Measurements from ENCODE around the gene PARD6B. TPM values are rescaled to one million over a fixed set of nuclear protein-coding genes. Genes with fewer than 3 reads are reported as not detected.
"Not testable (repeated sequence)": the region's sequence is repeated elsewhere in the genome, so short reads cannot be mapped to it uniquely, and the experiment has no call there.

The PARD6B gene
- total and polyA plus RNA-seq, 2 donors from 2014 or later, result 9.2 to 72.0 TPM

GRCh38 chr20:50762045-50762422, 30.7 kb downstream of the PARD6B start:
- Histone ChIP-seq H3K27ac (ENCODE audit: low read depth in 2 of 2, low read length in 2 of 2) (peak overlapping the region; percentile 86 to 89), H3K9ac (ENCODE audit: low read length in 3 of 3) (peak overlapping the region in 1 of 3 donors; percentile 30), H3K4me1 (ENCODE audit: control insufficient read depth in 2 of 3, insufficient read depth in 2 of 3, low read depth in 1 of 3, low read length in 3 of 3) (peaks cover 0 to 7% (median 2%) of the 10 kb centered on the region in 3 donors), H3K4me3 (ENCODE audit: low read length in 3 of 3) (no peak overlapping the region), H3K9me3 (ENCODE audit: control insufficient read depth in 2 of 3, insufficient read depth in 1 of 3, low read length in 3 of 3) (no peaks in the 10 kb centered on the region), H3K36me3 (ENCODE audit: control insufficient read depth in 2 of 3, insufficient read depth in 3 of 3, low read length in 3 of 3) (no peaks in the 10 kb centered on the region), H3K27me3 (ENCODE audit: control insufficient read depth, insufficient read depth, low read length) (no peaks in the 10 kb centered on the region)
- TF ChIP-seq CTCF (IDR thresholded peaks at IDR 0.05; ENCODE audit: borderline replicate concordance, extremely low read depth, insufficient read depth), result no peak
- FAIRE-seq, result no peak
- peak in 1 of 5 donors; percentile 53 for DNase-seq
- intact Hi-C loops (cut with DNase I), result no loop called here

DNA sequence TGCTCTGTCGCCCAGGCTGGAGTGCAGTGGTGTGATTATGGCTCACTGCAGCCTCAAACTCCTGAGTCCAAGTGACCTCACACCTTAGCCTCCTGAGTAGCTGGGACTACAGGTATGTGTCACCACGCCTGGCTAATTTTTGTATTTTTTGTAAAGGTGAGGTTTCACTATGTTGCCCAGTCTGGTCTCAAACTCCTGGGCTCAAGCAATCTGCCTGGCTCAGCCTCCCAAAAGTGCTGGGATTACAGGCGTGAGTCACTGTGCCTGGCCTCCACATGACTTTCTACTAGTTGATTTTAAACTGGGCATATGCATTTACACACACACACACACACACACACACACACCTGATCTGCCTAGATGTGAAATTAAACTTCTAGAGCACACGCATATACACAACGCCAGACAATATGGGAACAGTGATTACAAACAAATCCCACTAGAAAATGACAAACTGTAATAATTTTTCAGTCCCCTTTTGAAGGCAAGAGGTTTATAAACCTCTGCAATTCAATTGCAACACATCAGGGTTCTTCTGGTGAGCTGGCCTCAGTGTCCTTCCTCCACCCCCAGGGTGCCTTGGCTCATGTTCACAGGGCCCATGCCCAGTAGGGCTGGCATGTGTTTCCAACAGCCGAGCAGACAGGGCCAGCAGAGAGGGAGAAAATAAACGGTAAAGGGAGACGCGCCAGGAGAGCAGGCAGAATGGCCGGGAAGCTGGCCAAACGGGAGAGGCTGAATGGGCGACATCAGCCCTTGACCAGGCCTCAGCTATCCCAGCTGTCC, 31.2 kb downstream of the PARD6B start:
- TF ChIP-seq CTCF (IDR thresholded peaks at IDR 0.05; ENCODE audit: borderline replicate concordance, extremely low read depth, insufficient read depth), result no peak
- DNase-seq, result peak in 2 of 5 donors; percentile 39 to 85
- Histone ChIP-seq H3K9me3 (ENCODE audit: control insufficient read depth in 2 of 3, insufficient read depth in 1 of 3, low read length in 3 of 3) (no peaks in the 10 kb centered on the region), H3K4me3 (ENCODE audit: low read length in 3 of 3) (no peak overlapping the region), H3K27ac (ENCODE audit: low read depth in 2 of 2, low read length in 2 of 2) (peak overlapping the region; percentile 86 to 89), H3K36me3 (ENCODE audit: control insufficient read depth in 2 of 3, insufficient read depth in 3 of 3, low read length in 3 of 3) (no peaks in the 10 kb centered on the region), H3K27me3 (ENCODE audit: control insufficient read depth, insufficient read depth, low read length) (no peaks in the 10 kb centered on the region), H3K9ac (ENCODE audit: low read length in 3 of 3) (peak overlapping the region in 1 of 3 donors; percentile 30), H3K4me1 (ENCODE audit: control insufficient read depth in 2 of 3, insufficient read depth in 2 of 3, low read depth in 1 of 3, low read length in 3 of 3) (peaks cover 0 to 7% (median 2%) of the 10 kb centered on the region in 3 donors)
- intact Hi-C loops (cut with DNase I), result no loop called here
- FAIRE-seq, result no peak

- peak overlapping the region; percentile 70 to 89 for H3K27ac ChIP-seq (ENCODE audit: low read depth in 2 of 2, low read length in 2 of 2)
- H3K9ac ChIP-seq (ENCODE audit: low read length in 3 of 3); intact Hi-C loops (cut with DNase I); H3K9me3 ChIP-seq (ENCODE audit: control insufficient read depth in 2 of 3, insufficient read depth in 1 of 3, low read length in 3 of 3); H3K27me3 ChIP-seq (ENCODE audit: control insufficient read depth, insufficient read depth, low read length); H3K36me3 ChIP-seq (ENCODE audit: control insufficient read depth in 2 of 3, insufficient read depth in 3 of 3, low read length in 3 of 3); H3K4me1 ChIP-seq (ENCODE audit: control insufficient read depth in 2 of 3, insufficient read depth in 2 of 3, low read depth in 1 of 3, low read length in 3 of 3); H3K4me3 ChIP-seq (ENCODE audit: low read length in 3 of 3); FAIRE-seq: not testable (repeated sequence)
- peak in 3 of 5 donors; percentile 34 to 40 (median 35) for DNase-seq
Measured at GRCh38 chr20:50763550-50764458, 32.4 kb downstream of the PARD6B start.

DNA sequence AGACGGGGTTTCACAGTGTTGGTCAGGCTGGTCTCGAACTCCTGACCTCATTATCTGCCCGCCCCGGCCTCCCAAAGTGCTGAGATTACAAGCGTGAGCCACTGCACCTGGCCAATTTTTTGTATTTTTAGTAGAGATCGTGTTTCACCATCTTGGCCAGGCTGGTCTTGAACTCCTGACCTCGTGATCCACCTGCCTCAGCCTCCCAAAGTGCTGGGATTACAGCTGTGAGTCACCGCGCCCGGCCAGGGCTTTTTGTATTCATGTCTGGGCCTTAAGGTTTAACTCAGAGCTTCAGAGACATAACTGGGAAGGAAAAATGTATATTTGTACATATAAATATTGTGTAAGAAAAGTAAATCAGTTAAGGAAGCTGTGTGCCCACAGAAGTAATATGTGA, 33.9 kb downstream of the PARD6B start:
- H3K9ac ChIP-seq (ENCODE audit: low read length in 3 of 3); H3K9me3 ChIP-seq (ENCODE audit: control insufficient read depth in 2 of 3, insufficient read depth in 1 of 3, low read length in 3 of 3); intact Hi-C loops (cut with DNase I); H3K27me3 ChIP-seq (ENCODE audit: control insufficient read depth, insufficient read depth, low read length); H3K36me3 ChIP-seq (ENCODE audit: control insufficient read depth in 2 of 3, insufficient read depth in 3 of 3, low read length in 3 of 3); FAIRE-seq; H3K4me3 ChIP-seq (ENCODE audit: low read length in 3 of 3); H3K4me1 ChIP-seq (ENCODE audit: control insufficient read depth in 2 of 3, insufficient read depth in 2 of 3, low read depth in 1 of 3, low read length in 3 of 3); H3K27ac ChIP-seq (ENCODE audit: low read depth in 2 of 2, low read length in 2 of 2): not testable (repeated sequence)
- DNase-seq, result peak in 1 of 5 donors; percentile 18

All from kidney (tissue), 14 donors.